ENCODE data around the gene ZC3H18. TPM values are rescaled to one million over a fixed set of nuclear protein-coding genes. Genes with fewer than 3 reads are reported as not detected.

ZC3H18 gene
- total RNA-seq, 1 experiment from 2014 or later, result 57.8 TPM

GRCh38 chr16:88622125-88622524 lies 51.9 kb downstream of the ZC3H18 start:
- ChIA-PET CTCF (no interaction called here), RAD21 (ENCODE audit: low non-redundant PET in 1 of 2, low total read pairs in 2 of 2, uncharacterized antibody in 2 of 2, unreplicated experiment in 2 of 2) (no interaction called here), POLR2A (no interaction called here)
- DNase-seq (ENCODE audit: low read depth, low spot score), result no peak
- TF ChIP-seq ZNF274 (IDR thresholded peaks at IDR 0.05; ENCODE audit: low read depth, low read length) (no peak), ATF3 (IDR thresholded peaks at IDR 0.05) (no peak), SRF (IDR thresholded peaks at IDR 0.05; ENCODE audit: low read depth) (no peak), ZFX (IDR thresholded peaks at IDR 0.05) (no peak), RAD21 (IDR thresholded peaks at IDR 0.05; ENCODE audit: low read depth) (no peak), CBX3 (IDR thresholded peaks at IDR 0.05; ENCODE audit: low read depth) (no peak), YY1 (IDR thresholded peaks at IDR 0.05; ENCODE audit: extremely low read depth, insufficient replicate concordance, low read depth, low read length) (no peak), POLR2A (IDR thresholded peaks at IDR 0.05; ENCODE audit: borderline replicate concordance, extremely low read depth, insufficient read depth, insufficient read length) (no peak), ZBTB33 (IDR thresholded peaks at IDR 0.05; ENCODE audit: extremely low read depth, insufficient replicate concordance, low read length) (no peak), FOSL1 (IDR thresholded peaks at IDR 0.05; ENCODE audit: low read depth) (no peak), TCF7L2 (IDR thresholded peaks at IDR 0.05; ENCODE audit: borderline replicate concordance, extremely low read depth, insufficient read depth, insufficient read length) (no peak), CEBPB (IDR thresholded peaks at IDR 0.05; ENCODE audit: low read depth) (no peak), POLR2AphosphoS5 (IDR thresholded peaks at IDR 0.05; ENCODE audit: low read depth, low read length) (no peak), CTCF (IDR thresholded peaks at IDR 0.05 in 2 of 3, conservative IDR thresholded peaks at IDR 0.05 in 1 of 3; ENCODE audit: borderline replicate concordance in 1 of 3, insufficient read depth in 1 of 3, low read depth in 2 of 3, low read length in 2 of 3) (no peak), JUND (IDR thresholded peaks at IDR 0.05) (no peak), SP1 (IDR thresholded peaks at IDR 0.05; ENCODE audit: low read depth) (no peak)
- H3K27ac ChIP-seq (ENCODE audit: low read depth, low read length), result no peak overlapping the region
- no peak overlapping the region for H3K4me2 ChIP-seq (ENCODE audit: low read length)
- peaks cover 42% of the 10 kb centered on the region for H3K79me2 ChIP-seq (ENCODE audit: insufficient read depth, low read length)
- H3K27me3 ChIP-seq (ENCODE audit: insufficient read depth, low read length), result no peaks in the 10 kb centered on the region
- no peaks in the 10 kb centered on the region for H3K4me1 ChIP-seq (ENCODE audit: control insufficient read depth in 1 of 2, insufficient read depth in 2 of 2, low read length in 2 of 2)
- no peak for ATAC-seq
- no peaks in the 10 kb centered on the region for H4K20me1 ChIP-seq (ENCODE audit: insufficient read depth)
- H3K9ac ChIP-seq (ENCODE audit: low read length), result no peak overlapping the region
- peaks cover 42 to 51% of the 10 kb centered on the region in 2 experiments; a peak in 3 of 4 replicates for H3K36me3 ChIP-seq (ENCODE audit: control insufficient read depth in 1 of 2, insufficient read depth in 2 of 2, low read length in 2 of 2)
- H3K9me3 ChIP-seq (ENCODE audit: control insufficient read depth in 1 of 2, insufficient read depth in 1 of 2, low read depth in 1 of 2, low read length in 2 of 2), result no peaks in the 10 kb centered on the region
- no TSS peak for BruUV-seq (replicated peaks)
- intact Hi-C loops (cut with micrococcal nuclease), result no loop called here
- H2AFZ ChIP-seq (ENCODE audit: low read depth, low read length, poor library complexity, severe bottlenecking), result no peak overlapping the region
- H3K4me3 ChIP-seq (replicated peaks in 1 of 2; ENCODE audit: low read depth in 1 of 2, low read length in 2 of 2), result no peak overlapping the region
- no peaks in the 10 kb centered on the region for H3K9me2 ChIP-seq (ENCODE audit: insufficient read depth)
